ENCODE data around the gene ADAM12. TPM values are rescaled to one million over a fixed set of nuclear protein-coding genes. Genes with fewer than 3 reads are reported as not detected.
"Not testable (repeated sequence)": the region's sequence is repeated elsewhere in the genome, so short reads cannot be mapped to it uniquely, and the experiment has no call there.

Gene ADAM12
- total RNA-seq, 1 experiment from 2014 or later, result not detected

DNA sequence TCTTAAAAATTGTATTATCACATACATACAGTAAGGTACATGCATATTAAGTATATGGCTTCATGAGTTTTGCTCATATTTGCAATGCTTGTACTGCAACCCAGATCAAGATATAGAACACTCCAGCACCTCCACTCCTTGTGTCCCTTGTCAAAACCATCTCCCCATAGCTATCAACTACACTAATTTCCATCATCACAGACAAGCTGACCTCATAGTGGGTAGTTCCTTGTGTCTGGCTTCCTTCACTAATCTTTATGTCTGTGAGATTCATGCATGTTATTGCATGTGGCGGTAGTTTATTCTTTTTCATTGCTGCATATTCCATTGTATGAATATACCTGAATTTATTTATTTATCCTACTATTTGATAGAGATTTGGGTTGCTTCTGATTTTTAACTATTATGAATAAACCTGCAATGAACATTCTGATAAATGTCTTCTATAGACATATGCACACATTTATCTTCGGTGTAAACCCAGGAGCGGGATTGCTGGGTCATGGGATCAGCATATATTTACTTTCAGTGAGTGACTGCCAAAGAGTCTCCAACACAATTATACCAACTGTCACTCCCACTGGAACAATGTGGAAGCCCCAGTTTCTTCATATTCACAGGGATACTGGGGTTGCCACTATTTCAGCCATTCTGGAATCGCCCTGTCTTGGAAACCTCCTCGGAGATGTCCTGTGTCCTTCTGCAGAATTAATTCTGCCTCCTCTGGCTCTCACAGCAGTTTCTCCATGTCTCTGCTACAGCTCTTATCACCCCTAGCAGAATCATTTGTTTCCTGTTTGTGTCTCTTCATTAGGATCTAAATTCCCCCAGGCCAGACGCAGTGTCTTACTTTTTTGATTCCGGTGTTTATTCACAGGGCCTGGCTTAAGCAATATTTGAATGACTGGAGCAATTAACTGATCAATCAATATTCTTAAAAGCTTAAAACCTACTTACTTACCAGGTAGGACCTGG is 14.7 kb upstream of the ADAM12 start:
- DNase-seq (ENCODE audit: low spot score), result no peak

DNA sequence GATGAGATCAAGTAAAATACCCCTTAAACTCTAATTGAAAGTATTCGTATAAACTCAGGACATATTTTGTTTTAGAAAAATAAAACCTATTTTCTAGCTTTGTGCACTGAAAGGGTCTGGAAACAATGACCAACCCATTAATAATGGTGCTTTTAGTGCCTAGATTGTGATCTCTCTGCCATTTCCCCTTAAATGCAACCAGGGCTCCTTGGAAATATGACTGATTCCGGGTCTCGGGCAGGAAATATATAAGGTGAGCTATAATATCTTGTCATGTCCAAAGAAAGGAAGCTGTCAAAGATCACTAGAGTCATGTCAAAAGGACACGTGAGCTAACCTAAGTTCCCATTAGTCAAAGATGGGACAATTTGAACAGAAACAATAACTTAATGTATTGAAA is 12.4 kb upstream of the ADAM12 start:
- DNase-seq (ENCODE audit: low spot score), result no peak

DNA sequence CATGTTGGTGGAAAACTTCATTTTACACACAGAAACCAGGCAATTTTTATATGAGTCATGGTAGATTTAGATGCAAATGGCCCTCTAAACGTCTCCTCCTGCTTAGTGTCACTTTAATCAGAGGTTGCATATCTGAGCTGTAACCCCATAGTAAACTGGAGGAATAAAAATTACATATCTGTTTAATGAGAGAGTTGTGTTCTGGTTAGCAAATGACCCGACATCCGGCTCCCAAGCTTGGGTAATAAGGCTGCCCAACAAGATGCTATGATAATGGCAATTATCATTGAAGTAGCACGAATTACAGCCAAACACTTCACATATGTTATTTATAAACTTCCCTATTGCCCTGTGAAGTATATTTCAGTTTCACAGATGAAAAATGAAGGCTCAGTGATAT is 10.6 kb upstream of the ADAM12 start:
- no peak for DNase-seq (ENCODE audit: low spot score)

DNA sequence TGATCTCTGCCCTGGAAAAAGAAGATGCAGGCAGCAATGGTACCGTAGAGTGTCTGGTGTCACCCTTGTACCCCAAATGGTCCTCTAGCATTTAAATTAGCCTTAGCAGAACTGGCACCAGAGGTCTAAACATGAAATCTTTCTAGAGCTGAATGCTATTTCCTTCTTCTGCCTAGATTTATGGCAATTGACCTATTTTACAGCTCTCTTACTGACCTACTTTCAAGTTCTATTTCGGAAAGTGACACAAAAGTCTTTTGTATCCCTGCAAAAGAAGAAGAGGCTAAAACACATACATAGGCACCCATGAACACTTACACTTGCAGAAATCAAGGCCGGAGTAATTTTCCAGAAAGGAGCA is 10.1 kb upstream of the ADAM12 start:
- no peak for DNase-seq (ENCODE audit: low spot score)

DNA sequence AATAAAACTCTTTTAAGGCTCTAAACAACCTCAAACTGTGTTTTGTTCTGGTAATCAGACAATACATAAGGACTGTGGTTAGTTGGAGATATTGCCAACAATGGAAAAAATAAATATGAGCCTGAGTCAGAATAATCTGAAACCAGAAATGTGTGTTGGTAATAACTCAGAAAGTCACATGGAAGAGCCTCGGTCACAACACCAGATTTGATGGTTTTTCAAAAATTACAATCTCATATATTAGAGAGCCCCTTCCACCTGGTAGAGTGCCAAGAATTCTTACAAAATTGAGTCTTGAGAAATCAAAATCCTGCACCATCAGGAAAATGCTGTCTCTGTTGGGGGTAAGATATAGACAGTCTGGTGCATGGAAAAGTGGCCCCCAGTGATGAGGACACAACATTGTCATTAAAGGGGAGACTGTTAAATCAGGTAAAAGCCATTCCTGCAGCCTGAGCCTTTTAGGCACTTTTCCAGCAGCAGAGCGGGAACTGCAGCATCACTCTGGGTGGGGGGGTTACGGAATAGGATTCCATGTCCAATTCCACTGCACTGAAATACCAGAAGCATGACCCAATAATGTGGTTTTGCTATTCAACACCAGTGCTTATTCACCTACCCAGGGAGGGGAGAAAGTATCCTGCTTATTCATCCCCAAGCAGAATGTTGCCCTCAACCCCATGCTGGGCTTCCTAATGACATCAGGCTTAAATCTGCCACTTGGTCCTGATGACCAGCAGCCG is 9.5 kb upstream of the ADAM12 start:
- DNase-seq (ENCODE audit: low spot score), result no peak

DNA sequence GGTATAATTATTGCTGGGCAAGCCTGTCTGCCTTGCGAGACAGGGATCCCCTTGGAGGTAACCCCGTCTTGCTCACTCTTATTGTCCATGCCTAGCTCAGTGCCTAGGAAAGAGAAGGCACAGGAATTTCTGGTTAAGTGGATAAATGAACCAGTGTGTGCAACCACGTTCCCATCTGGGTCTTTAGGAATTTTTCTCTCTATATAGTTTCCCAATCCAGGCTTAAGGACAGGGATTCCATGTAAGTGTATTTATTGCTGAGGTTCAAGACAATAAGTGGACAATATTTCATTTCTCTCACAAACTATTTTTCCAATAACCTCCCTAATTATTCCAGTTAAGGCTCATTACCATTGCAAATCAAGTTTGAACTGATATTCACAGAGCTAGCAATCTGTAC is 8.9 kb upstream of the ADAM12 start:
- no peak for DNase-seq (ENCODE audit: low spot score)

DNA sequence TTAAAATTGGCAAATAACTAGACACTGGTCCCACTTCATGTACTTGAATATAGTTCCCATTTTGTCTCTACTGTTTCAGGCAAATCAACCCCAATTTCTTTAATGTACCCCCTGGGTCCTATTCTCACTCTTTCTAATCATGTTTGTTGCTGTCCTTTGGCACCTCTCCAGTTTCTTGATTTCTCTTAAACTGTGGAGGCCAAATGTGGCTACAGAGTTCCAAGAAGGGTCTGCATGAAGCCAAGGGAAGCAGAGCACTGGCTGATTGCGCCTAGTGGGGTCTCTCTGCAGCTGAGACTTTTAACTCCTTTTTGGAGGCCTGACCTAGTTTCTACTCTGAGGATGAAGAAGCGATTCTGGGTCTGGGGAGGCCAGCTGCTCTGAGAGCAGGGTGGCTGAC is 6.7 kb upstream of the ADAM12 start:
- DNase-seq (ENCODE audit: low spot score), result no peak

DNA sequence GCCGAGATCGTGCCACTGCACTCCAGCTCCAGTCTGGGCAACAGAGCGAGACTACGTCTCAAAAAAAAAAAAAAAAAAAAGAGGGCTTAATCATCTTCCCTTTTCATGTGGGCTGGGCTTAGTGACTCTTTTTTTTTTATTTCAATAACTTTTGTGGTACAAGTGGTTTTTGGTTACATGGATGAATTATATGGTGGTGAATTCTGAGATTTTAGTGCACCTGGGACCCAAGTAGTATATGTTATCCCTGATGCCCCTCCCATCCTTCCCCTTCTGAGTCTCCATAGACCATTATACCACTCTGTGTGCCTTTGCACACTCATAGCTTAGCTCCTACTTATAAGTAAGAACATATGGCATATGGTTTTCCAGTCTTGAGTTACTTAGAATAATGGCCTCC is 4.8 kb upstream of the ADAM12 start:
- no peak for DNase-seq (ENCODE audit: low spot score)

DNA sequence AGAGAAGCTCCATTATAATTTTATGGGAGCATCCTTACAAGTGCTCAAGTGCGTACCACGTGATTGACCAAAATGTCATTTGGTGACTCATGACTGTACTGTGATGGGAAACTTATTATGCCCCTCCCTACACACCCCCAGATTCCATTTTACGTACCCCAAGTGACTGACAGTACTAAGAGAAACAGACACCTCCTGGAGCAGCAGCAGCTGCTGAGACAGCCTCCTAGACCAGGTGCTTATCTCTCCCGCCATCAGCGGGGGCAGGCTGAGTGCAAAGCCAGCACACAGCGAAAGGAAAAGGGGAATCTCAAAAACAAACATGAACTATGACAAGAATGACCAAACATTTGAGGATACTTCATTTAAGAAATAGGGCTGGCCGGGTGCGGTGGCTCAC is 4.2 kb upstream of the ADAM12 start:
- no peak for DNase-seq (ENCODE audit: low spot score)

DNA sequence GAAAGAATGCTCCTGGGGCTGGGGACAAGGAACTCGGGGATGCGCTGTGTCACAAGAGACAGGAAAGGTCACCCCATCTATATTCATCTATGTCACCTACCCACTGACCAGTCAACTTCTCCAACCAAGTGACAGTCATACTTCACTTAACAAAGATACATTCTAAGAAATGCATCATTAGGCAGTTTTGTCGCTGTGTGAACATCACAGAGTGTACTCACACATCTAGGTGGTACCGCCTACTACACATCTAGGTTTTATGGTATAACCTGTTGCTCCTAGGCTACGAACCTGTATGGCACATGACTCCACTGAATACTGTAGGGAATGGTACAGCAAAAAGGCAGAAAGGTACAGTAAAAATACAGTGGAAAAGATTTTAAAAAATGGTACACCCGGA is 3.8 kb upstream of the ADAM12 start:
- no peak for DNase-seq (ENCODE audit: low spot score)

DNA sequence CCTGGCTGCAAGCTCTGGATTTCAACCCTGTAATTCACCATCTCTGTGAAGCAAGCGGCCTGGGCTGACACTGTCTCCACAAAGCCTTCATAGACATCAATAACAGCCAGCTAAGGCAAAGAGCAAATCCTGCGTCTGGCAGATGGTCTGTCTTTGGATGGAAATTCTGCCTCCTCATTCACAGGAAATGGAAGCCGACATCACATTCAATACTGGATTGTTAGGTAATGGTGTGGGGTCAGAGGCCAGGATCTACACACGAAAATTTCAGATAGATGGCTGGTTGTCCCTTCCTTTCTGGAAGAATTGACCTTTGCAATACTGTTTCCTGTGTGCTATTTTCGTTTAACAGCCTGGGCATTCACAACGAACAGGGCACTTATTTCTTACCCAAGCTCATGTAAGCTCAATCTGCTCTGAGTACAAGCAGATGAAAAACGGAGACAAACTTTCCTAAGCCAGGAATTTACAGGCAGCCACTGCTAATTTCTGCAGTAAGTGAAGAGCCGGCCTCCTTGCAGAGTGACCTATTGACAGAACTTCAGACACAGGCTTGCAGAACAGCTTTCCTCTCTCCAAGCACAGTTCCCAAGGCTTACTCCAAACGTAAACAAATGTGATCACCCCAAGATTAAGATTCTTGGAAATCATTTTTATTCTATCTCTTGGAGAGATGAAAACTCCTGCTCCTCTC is 3.1 kb upstream of the ADAM12 start:
- DNase-seq (ENCODE audit: low spot score), result no peak

DNA sequence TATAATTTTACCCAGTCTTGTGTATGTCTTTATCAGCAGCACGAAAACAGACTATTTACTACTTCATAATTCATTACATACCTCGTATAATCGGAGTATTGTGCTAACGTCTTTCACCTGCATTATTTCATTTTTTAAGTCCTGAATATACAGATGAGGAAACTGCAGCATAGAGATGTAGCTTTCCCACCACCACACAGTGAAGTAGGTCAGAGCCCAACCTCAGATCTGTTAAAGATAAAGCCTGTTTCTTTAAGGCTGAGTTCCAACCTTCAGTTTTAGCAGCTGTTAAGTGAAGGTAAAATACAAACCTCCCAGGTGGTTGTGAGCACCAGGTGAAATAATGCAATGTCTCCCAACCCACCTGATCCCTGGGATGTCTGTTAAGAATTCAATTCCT is 2.0 kb upstream of the ADAM12 start:
- DNase-seq (ENCODE audit: low spot score), result no peak

DNA sequence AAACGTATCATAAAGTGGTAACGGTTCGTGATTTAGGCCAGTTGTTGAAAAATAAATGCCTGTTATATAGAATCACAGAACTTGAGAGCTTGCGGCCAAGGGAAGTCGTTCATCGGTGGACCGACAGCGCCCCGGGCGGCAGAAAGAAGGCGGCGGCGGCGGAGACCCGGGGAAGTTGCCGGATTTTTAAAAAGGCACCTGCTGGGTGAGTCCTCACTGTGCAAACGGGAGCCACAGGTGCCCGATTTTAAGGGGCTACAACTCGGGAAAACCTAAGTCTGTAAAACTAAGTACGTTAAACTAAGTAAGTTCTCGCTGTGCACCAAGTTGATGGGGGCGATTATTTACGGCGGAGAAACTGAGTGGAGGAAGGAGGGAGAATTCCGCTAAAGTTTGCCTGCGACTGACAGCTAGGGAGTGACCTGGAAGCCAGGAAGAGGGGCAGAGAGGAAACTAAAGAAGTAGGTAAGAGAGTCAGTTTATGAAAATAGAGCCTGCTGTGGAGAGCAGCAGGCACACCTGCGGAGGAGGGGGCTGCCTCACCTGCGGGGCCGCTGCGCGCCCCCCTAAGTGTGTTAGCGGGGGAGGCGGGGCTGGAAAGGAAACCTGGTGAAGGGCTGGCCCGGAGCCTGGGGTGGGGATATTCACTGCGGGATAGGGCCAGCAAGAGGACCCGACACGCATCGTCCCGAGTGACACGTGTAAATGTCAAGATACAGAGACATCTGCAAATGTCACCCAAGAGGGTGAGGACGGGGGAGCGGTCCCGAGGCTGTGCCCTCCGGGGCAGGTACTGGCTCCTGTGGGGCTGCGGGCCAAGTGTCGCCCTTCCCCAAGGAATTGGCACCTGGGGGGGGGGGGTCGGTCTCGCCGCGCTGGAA is 996 bp downstream of the ADAM12 start:
- DNase-seq (ENCODE audit: low spot score), result no peak

DNA sequence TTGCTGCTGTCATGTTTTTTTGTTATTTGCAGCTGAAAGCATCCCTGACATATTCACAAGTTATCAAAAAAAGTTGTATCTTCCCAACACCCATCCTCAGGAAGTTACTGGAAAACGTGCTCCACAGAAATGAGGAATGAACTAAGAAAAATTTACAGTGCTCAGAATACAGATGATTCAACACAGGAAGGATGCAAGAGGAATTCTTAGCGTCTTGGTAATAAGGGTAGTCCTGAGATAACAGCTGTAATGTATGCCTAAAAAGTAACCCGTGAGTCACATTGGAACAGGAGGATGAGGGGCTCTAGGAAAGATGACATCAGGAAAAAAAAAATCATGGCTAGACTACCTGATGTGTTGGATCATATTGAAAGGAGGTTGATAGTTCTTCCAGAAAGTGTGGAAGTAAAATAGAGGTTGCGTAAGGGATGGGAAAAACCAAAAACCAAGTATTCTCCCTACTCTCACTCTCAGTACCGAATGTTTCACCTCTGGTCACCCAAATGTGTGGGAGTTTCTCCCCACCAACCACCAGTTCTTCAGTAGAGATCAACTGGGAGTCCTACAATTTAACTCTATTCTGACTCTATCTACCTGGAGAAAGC is 3.9 kb downstream of the ADAM12 start:
- DNase-seq (ENCODE audit: low spot score), result no peak

DNA sequence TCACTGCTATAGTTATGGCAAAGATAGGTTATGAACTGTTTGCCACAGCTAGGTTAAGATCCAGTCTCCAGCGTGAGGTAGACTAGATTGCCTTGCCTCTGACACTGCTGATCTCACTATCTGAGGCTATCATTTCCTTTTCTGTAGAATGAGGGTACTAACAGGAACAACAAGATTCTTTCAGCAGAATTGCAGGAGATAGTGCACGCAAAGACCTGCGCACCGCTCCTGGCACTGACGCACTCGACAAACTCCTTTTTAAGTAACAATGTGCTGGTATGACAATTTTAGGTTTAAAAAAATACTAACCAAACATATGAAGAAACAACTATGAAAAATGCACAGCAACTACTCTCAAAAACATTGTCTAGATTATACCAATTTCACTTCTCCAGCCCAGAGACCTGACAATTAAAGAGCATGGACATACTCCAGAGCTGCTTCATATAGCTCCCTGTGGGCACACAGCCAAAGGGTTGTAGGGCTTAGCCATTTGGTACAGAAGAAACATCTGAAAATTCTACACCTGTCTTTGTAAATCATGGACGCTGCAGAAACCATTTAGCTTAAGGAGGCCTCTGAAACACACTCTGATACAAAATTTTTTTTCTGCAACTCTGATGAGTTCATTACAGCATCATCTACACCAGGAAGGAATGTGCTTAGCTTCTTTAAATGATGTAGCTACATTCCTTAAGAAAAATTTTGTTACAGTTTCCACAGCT is 7.8 kb downstream of the ADAM12 start:
- no peak for DNase-seq (ENCODE audit: low spot score)

DNA sequence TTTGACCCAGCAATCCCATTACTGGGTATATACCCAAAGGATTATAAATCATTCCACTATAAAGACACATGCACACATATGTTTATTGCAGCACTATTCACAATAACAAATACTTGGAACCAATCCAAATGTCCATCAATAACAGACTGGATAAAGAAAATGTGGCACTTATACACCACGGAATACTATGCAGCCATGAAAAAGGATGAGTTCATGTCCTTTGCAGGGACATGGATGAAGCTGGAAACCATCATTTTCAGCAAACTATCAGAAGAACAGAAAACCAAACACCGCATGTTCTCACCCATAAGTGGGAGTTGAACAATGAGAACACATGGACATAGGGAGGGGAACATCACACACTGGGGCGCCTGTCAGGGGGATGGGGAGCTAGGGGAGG is 9.1 kb downstream of the ADAM12 start:
- DNase-seq (ENCODE audit: low spot score), result not testable (repeated sequence)

DNA sequence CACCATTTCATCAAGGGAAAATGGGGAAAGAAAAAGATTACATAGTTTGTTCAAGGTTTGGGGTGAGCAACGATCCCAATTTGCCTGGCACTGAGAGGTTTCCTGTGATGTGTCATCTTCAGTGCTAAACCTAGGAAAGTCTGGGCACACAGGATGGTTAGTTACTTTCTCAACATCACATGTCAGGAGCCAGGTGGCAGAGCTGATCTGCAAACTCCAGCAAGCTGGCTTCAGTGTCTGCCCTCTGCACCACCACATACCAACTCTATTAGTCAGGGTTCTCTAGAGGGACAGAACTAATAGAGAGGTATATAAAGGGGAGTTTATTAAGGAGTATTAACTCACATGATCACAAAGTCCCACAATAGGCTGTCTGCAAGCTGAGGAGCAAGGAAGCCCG is 11.3 kb downstream of the ADAM12 start:
- DNase-seq (ENCODE audit: low spot score), result peak; percentile 49

DNA sequence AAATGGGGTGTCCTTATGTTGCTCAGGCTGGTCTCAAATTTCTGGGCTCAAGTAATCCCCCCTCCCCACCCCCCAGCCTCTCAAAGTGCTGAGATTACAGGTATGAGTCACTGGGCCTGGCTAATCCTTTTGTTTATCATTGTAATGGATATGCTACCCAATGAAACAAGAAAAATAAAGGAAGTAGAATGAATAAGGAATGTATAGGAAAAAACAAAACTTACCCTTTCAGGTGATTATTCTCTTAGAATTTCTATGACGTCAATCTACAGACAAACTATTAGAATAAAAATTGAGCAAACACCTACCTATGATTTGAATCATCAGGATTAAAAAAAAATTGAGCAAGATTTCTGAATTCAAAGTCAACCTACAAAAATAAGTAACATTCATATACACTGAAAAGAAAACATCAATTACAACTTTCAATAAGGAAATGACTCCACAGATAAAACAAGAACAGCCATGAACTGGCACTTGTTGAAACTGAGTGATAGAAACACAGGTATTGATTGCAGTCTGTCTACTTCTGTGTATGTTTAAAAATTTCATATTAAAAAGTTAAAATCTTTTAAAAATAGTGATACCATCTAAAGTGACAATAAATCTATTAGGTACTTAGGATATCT is 12.2 kb downstream of the ADAM12 start:
- no peak for DNase-seq (ENCODE audit: low spot score)

DNA sequence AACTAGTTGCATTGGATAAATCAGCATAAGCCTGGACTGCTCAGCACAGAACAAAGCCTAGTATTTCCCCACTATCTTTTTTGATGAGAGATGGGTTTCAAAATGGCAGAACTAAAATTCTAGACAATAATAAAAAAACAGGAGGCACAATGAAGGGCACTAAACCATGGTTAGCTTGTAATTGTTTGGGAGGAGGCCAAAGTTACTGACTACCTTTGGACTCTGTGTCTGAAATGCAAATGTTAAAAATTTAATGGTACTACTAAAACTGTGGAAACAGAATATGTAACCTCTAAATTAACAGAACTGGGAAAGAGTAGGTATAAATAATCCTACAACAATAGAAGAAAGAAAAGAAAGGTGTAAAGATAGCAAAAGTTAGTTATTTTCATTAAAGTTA is 13.0 kb downstream of the ADAM12 start:
- DNase-seq (ENCODE audit: low spot score), result no peak

DNA sequence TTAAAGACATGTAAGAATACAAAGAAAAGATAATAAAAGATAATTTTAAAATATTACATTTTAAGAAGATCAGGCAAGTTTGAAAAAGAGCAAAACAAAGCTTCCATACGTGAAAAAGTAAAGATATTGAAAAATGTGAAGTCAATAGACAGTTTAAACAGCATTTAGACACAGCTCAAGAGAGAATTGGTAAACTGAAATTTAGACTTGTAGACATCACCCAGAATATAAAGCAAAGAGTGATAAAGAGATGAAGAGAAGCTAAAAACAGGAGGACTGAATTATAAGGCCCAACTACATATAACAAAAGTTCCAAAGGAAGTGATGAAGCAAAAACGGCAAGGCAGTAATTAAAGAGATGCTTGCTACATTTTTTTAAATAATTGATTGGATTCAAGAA is 13.8 kb downstream of the ADAM12 start:
- DNase-seq (ENCODE audit: low spot score), result no peak
